Stimulated activated CD4-positive, alpha-beta T cell treated with anti-CD3 and anti-CD28 coated beads, Interleukin-15, amount 100 ng/mL, for 48 hours (primary cell): ENCODE results near the gene TOP3B.
A peak's percentile ranks its signal among the peaks of the same experiment; 100 is the strongest.

Experiments
- DNase-seq, 2 donors: peaks; one replicate each; pipeline ENCODE4 v3.0.0-alpha.2; 2020; ENCODE audit warnings: low read depth in 2 of 2

The TOP3B gene

GRCh38 chr22:21981874-21982273, 713 bp downstream of the TOP3B start:
- DNase-seq: no peak

GRCh38 chr22:21980547-21980946, 2.0 kb downstream of the TOP3B start:
- no peak for DNase-seq

- DNase-seq: no peak
Observed at GRCh38 chr22:21978564-21979386, 3.8 kb downstream of the TOP3B start.

- no peak for DNase-seq
Observed at GRCh38 chr22:21977814-21978213, 4.8 kb downstream of the TOP3B start.

- no peak for DNase-seq
Observed at GRCh38 chr22:21975854-21976345, 6.7 kb downstream of the TOP3B start.

GRCh38 chr22:21975273-21975672, 7.3 kb downstream of the TOP3B start:
- no peak for DNase-seq

- DNase-seq: no peak
Observed at GRCh38 chr22:21974058-21974649, 8.4 kb downstream of the TOP3B start.

GRCh38 chr22:21972806-21973205, 9.8 kb downstream of the TOP3B start:
- no peak for DNase-seq

- DNase-seq: peak in 1 of 2 donors; percentile 40
Observed at GRCh38 chr22:21972293-21972779, 10.3 kb downstream of the TOP3B start.

- no peak for DNase-seq
Observed at GRCh38 chr22:21971858-21972275, 10.7 kb downstream of the TOP3B start.

- no peak for DNase-seq
Observed at GRCh38 chr22:21970800-21971617, 11.6 kb downstream of the TOP3B start.

GRCh38 chr22:21970037-21970799, 12.4 kb downstream of the TOP3B start:
- no peak for DNase-seq

- no peak for DNase-seq
Observed at GRCh38 chr22:21968452-21969129, 14.0 kb downstream of the TOP3B start.

- DNase-seq: no peak
Observed at GRCh38 chr22:21967693-21968271, 14.8 kb downstream of the TOP3B start.

GRCh38 chr22:21966643-21967516, 15.7 kb downstream of the TOP3B start:
- DNase-seq: no peak

- no peak for DNase-seq
Observed at GRCh38 chr22:21965762-21966288, 16.8 kb downstream of the TOP3B start.

GRCh38 chr22:21964918-21965484, 17.6 kb downstream of the TOP3B start:
- no peak for DNase-seq

- no peak for DNase-seq
Observed at GRCh38 chr22:21964234-21964633, 18.4 kb downstream of the TOP3B start.

- DNase-seq: no peak
Observed at GRCh38 chr22:21963790-21964211, 18.8 kb downstream of the TOP3B start.
